Esophagus muscularis mucosa (tissue), 4 donors: ENCODE results near the gene SNX3.

Experiments used
- EP300 ChIP-seq: sonication (generic); formaldehyde crosslinking; IDR thresholded peaks from one replicate; pipeline ENCODE4 v1.6.1; 2017; ENCODE audit warnings: antibody characterized with exemption
- POLR2A ChIP-seq: fragments of 450-650 bp; IDR thresholded peaks from one replicate; pipeline ENCODE4 v1.6.1; 2017; ENCODE audit warnings: antibody characterized with exemption, moderate library complexity, mild to moderate bottlenecking, low read depth
- TF ChIP-seq, protein P1 (sequence below), 3 experiments: fragments of 200-600 bp in 2 of 3; fragments of 450-650 bp in 1 of 3; sonication (generic) in 2 of 3; IDR thresholded peaks; one replicate each; pipeline ENCODE4 v1.5.1; 2017 to 2019; ENCODE audit warnings: antibody characterized with exemption in 3 of 3, mild to moderate bottlenecking in 2 of 3, moderate library complexity in 1 of 3

DNA sequence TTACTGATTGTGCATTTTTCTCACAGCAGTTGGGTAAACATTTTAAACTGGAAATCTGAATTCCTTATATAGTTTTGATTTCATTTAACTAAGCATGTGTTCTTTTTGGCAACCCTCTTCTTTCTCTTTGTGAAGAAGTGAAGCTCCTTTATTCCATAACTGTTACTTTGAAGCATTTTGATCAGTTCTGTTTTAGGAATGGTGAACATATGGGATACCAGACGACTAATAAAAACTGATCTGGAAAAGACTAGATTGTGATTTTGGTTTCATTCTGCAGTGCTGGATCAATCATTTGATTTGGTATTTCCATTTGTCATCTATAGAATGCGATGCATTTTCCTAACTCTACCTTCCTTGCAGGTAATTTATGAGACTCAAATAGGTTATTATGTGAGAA lies 43.8 kb upstream of the SNX3 start:
- TF ChIP-seq, protein P1, sequence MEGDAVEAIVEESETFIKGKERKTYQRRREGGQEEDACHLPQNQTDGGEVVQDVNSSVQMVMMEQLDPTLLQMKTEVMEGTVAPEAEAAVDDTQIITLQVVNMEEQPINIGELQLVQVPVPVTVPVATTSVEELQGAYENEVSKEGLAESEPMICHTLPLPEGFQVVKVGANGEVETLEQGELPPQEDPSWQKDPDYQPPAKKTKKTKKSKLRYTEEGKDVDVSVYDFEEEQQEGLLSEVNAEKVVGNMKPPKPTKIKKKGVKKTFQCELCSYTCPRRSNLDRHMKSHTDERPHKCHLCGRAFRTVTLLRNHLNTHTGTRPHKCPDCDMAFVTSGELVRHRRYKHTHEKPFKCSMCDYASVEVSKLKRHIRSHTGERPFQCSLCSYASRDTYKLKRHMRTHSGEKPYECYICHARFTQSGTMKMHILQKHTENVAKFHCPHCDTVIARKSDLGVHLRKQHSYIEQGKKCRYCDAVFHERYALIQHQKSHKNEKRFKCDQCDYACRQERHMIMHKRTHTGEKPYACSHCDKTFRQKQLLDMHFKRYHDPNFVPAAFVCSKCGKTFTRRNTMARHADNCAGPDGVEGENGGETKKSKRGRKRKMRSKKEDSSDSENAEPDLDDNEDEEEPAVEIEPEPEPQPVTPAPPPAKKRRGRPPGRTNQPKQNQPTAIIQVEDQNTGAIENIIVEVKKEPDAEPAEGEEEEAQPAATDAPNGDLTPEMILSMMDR (IDR thresholded peaks at IDR 0.05) = no peak
- TF ChIP-seq POLR2A (no peak), EP300 (no peak)
